WI38 (cell line): ENCODE measurements around the gene UPF3A.
A peak's percentile ranks its signal among the peaks of the same experiment; 100 is the strongest.

Experiments
- H3K4me3 ChIP-seq: 2 replicates; pipeline ENCODE4 v1.5.1; 2011; ENCODE audit warnings: low read depth, mild to moderate bottlenecking, control low read depth, low read length
- CTCF ChIP-seq: IDR thresholded peaks from 2 replicates; pipeline ENCODE4 v1.5.1; 2012; ENCODE audit warnings: low read depth, mild to moderate bottlenecking, control low read depth, low read length

UPF3A gene

DNA sequence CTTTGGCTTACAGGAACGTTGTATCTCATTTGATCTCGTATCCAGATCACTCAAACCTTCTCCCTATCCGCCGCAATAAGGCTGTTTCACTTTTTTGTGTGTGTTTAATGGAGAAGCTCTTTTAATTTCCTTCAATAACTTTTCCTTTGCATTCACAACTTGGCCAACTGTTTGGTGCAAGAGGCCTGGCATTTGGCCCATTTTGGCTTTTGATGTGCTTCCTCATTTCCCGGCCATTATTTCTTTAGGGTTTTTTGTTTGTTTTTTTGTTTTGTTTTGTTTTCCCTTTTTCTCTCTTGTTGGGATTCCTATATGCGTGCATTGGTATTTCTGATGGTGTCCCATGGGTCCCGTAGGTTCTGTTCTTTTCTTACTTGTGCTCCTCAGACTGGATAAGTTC lies 6.1 kb upstream of the UPF3A start:
- H3K4me3 ChIP-seq: no peak overlapping the region
- TF ChIP-seq CTCF: no peak

- no peak overlapping the region for H3K4me3 ChIP-seq
- no peak for TF ChIP-seq CTCF
Measured at GRCh38 chr13:114279146-114279545, 2.3 kb upstream of the UPF3A start.

DNA sequence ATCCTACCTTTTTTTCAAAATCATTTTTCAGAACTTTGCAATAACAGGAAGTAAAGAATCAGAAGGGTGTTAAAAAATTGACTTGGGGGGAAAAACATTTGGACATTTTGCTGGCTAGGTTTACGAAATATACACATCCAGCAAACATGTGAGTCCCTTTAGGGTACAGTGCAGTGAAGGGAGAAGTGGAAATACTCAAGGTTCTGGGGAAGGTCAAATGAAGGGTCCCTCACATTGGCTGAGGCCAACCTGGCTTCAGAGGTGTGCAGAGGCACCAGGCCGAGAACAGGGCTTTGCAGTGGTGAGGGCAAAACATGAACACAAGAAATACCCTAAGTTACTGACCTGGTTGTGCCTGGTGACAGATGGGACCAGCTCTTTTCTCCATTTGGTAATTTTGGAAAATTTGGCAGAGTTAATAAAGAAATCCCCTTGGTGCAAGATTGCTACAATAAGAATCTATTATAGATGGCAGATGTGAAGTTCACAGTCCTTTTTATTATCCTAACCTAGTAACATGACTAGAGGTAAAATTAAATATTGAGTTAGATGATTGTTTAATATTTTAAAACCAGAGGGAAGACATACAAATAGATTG lies 1.5 kb upstream of the UPF3A start:
- no peak for TF ChIP-seq CTCF
- H3K4me3 ChIP-seq: no peak overlapping the region

GRCh38 chr13:114282041-114282670 lies 755 bp downstream of the UPF3A start:
- TF ChIP-seq CTCF: no peak
- peak overlapping the region; percentile 63 for H3K4me3 ChIP-seq

DNA sequence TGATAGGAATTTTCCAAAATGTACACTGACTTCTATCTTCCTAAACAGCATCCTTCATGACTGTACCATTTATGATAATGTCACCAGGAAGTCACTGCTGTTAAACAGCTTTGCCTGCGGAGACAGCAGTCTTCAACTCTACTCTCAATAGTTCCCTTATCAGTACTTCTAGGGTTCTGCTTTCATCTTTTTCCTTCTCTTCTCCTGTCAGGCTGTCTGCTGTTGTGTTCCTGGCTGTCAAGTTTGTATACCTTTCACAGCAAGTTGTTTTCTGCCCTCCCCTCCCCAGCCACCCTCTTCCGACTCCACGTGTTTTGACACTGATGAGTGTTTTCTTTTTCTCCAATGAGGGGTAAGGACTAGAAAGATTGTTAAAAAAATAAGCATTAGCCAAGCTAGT lies 2.2 kb downstream of the UPF3A start:
- TF ChIP-seq CTCF: no peak
- H3K4me3 ChIP-seq: no peak overlapping the region

DNA sequence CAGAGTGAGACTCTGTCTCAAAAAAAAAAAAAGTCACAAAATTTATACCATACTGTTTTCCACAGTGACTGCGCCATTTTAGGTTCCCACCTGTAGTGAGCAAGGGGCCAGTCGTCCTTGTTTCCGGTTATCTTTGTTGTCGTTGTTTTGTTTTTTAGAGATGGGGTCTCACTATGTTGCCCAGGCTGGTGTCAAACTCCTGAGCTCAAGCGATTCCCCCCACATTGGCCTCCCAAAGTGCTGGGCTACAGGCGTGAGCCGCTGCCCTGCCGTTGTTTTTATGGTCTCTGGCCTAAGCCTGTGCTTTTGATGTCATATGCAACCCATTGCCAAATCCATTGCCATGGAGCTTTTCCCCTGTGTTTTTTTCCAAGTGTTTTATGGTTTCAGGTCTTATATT lies 3.3 kb downstream of the UPF3A start:
- TF ChIP-seq CTCF: no peak
- H3K4me3 ChIP-seq: no peak overlapping the region

GRCh38 chr13:114285166-114285808 lies 3.9 kb downstream of the UPF3A start:
- TF ChIP-seq CTCF: no peak
- no peak overlapping the region for H3K4me3 ChIP-seq
